Activated T-helper 2 cell treated with anti-CD3 and anti-CD28 coated beads, Interferon-gamma antibody, Interleukin-2, Interleukin-4, amounts not matched to agents 10 μg/mL and 5 μg/mL and 100 μg/mL, durations not matched to agents 14 hours and 24 hours and 36 hours (primary cell): ENCODE results near the gene SNAI3. TPM values are rescaled to one million over a fixed set of nuclear protein-coding genes. Genes with fewer than 3 reads are reported as not detected.

Experiments used
- DNase-seq: peaks from one replicate; pipeline ENCODE4 v3.0.0; 2021; ENCODE audit warnings: low spot score
- H3K27ac Mint-ChIP-seq: one replicate; pipeline ENCODE4 v1.8.0; 2021; ENCODE audit warnings: mixed read lengths
- H3K27me3 Mint-ChIP-seq: one replicate; pipeline ENCODE4 v1.8.0; 2021; ENCODE audit warnings: low read depth, mixed read lengths
- H3K36me3 Mint-ChIP-seq: one replicate; pipeline ENCODE4 v1.8.0; 2021; ENCODE audit warnings: low read depth, mixed read lengths
- H3K4me1 Mint-ChIP-seq: one replicate; pipeline ENCODE4 v1.8.0; 2021; ENCODE audit warnings: low read depth, mixed read lengths
- H3K4me3 Mint-ChIP-seq: one replicate; pipeline ENCODE4 v1.8.0; 2021; ENCODE audit warnings: low read depth, mild to moderate bottlenecking, moderate library complexity, mixed read lengths
- H3K9me3 Mint-ChIP-seq: one replicate; pipeline ENCODE4 v1.8.0; 2021; ENCODE audit warnings: mixed read lengths
- intact Hi-C: fragments of 100-400 bp; cut with micrococcal nuclease; formaldehyde crosslinking; loops from one replicate; pipeline ENCODE4 v1.15.1; 2023
- total RNA-seq: library from RNA; stranded (reverse); gene quantifications from 2 replicates; pipeline ENCODE4 v1.2.3, GENCODE V29; 2022

SNAI3 gene
- total RNA-seq, 1 donor from 2014 or later: 2.0 TPM

GRCh38 chr16:88631920-88632586 is 54.3 kb downstream of the SNAI3 start:
- H3K27me3 Mint-ChIP-seq: peaks cover under 1% of the 10 kb centered on the region
- H3K9me3 Mint-ChIP-seq: no peaks in the 10 kb centered on the region
- intact Hi-C loops: no loop called here
- H3K4me3 Mint-ChIP-seq: no peak overlapping the region
- DNase-seq: no peak
- H3K4me1 Mint-ChIP-seq: peaks cover 8% of the 10 kb centered on the region
- peaks cover 36% of the 10 kb centered on the region for H3K36me3 Mint-ChIP-seq
- H3K27ac Mint-ChIP-seq: no peak overlapping the region

DNA sequence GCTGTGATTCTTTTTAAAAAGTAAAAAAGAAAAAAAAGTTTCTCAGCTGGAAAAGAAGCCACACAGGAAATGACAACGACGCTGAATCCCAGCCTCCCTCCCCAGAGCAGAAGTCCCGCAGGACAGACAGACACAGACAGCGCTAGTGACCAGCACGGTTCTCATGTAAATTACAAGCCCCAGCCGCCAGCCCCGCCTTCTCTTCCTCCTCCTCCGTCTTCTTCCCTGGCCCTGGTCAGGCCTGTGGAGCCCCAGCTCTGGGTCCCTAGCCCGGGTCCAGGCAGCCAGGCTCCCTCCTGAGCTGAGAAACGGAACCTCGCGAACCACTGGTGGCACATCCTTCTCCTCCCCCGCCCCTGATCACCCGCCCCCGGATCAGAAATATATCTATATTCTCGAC is 54.9 kb downstream of the SNAI3 start:
- H3K4me3 Mint-ChIP-seq: no peak overlapping the region
- intact Hi-C loops: no loop called here
- H3K36me3 Mint-ChIP-seq: peaks cover 41% of the 10 kb centered on the region
- H3K9me3 Mint-ChIP-seq: no peaks in the 10 kb centered on the region
- H3K27ac Mint-ChIP-seq: no peak overlapping the region
- peaks cover 7% of the 10 kb centered on the region for H3K4me1 Mint-ChIP-seq
- H3K27me3 Mint-ChIP-seq: no peaks in the 10 kb centered on the region
- DNase-seq: no peak

GRCh38 chr16:88630941-88631340 is 55.4 kb downstream of the SNAI3 start:
- Mint-ChIP-seq H3K27me3 (no peaks in the 10 kb centered on the region), H3K4me1 (peaks cover 4% of the 10 kb centered on the region), H3K9me3 (no peaks in the 10 kb centered on the region), H3K36me3 (peaks cover 41% of the 10 kb centered on the region), H3K4me3 (no peak overlapping the region), H3K27ac (no peak overlapping the region)
- DNase-seq: no peak
- intact Hi-C loops: no loop called here

- H3K4me3 Mint-ChIP-seq: no peak overlapping the region
Measured at GRCh38 chr16:88630433-88630832, 55.9 kb downstream of the SNAI3 start.

DNA sequence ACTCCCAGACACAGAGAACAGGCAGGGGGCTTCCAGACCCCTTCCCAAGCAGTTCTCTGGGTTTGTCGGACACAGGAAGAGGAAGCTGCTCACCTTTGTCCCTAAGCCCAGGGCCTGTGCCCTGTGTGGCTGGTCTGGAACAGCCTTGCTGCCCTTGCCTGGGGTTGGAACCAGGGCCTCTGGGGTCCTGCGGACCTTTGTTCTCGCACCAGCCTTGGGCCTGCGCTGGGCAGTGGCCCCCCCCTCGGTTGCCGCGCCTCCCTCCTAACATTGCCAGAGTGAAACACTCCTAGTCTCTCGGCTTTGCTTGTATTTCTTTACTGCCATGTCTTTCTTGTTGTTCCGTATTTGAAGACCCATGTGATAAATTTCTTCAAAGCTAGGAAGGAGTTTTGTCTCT is 56.5 kb downstream of the SNAI3 start:
- H3K4me1 Mint-ChIP-seq: no peaks in the 10 kb centered on the region
- no peaks in the 10 kb centered on the region for H3K27me3 Mint-ChIP-seq
- DNase-seq: no peak
- intact Hi-C loops: no loop called here
- no peak overlapping the region for H3K27ac Mint-ChIP-seq
- no peaks in the 10 kb centered on the region for H3K9me3 Mint-ChIP-seq
- H3K4me3 Mint-ChIP-seq: no peak overlapping the region
- H3K36me3 Mint-ChIP-seq: peaks cover 44% of the 10 kb centered on the region

More at GRCh38 chr16:88630433-88630832, 55.9 kb downstream of the SNAI3 start:
- no peak for DNase-seq
- peaks cover 41% of the 10 kb centered on the region for H3K36me3 Mint-ChIP-seq
- no peaks in the 10 kb centered on the region for H3K9me3 Mint-ChIP-seq
- peaks cover 3% of the 10 kb centered on the region for H3K4me1 Mint-ChIP-seq
- H3K27ac Mint-ChIP-seq: no peak overlapping the region
- no peaks in the 10 kb centered on the region for H3K27me3 Mint-ChIP-seq
- intact Hi-C loops: no loop called here

- no peaks in the 10 kb centered on the region for H3K27me3 Mint-ChIP-seq
- intact Hi-C loops: no loop called here
- no peak overlapping the region for H3K4me3 Mint-ChIP-seq
- H3K27ac Mint-ChIP-seq: no peak overlapping the region
- no peak for DNase-seq
- H3K36me3 Mint-ChIP-seq: peaks cover 50% of the 10 kb centered on the region
- H3K4me1 Mint-ChIP-seq: no peaks in the 10 kb centered on the region
- no peaks in the 10 kb centered on the region for H3K9me3 Mint-ChIP-seq
Measured at GRCh38 chr16:88628512-88628974, 57.8 kb downstream of the SNAI3 start.

Other genes starting within 250 kb of the SNAI3 start
- gene ZFPM1, start 233.2 kb downstream of the SNAI3 start, total RNA-seq: 12.9 and 14.5 TPM in 2 replicates
- 93.9 and 101 TPM in 2 replicates for gene ZC3H18, start 116.1 kb downstream of the SNAI3 start, total RNA-seq
- gene IL17C, start 47.9 kb downstream of the SNAI3 start, total RNA-seq: not detected in 2 replicates
- gene CYBA, start 35.5 kb downstream of the SNAI3 start, total RNA-seq: 233 and 242 TPM in 2 replicates
- 132 and 137 TPM in 2 replicates for gene MVD, start 23.4 kb downstream of the SNAI3 start, total RNA-seq
- gene RNF166, start 19.9 kb upstream of the SNAI3 start, total RNA-seq: 39.9 and 52.1 TPM in 2 replicates
- gene CTU2, start 20.0 kb upstream of the SNAI3 start, total RNA-seq: 43.8 and 43.9 TPM in 2 replicates
- 240 and 255 TPM in 2 replicates for gene PIEZO1, start 98.7 kb upstream of the SNAI3 start, total RNA-seq
- gene CDT1, start 117.3 kb upstream of the SNAI3 start, total RNA-seq: 79.9 and 90.9 TPM in 2 replicates
- gene APRT, start 125.4 kb upstream of the SNAI3 start, total RNA-seq: 294 and 300 TPM in 2 replicates
- 26.1 and 27.8 TPM in 2 replicates for gene GALNS, start 170.4 kb upstream of the SNAI3 start, total RNA-seq
- 56.5 and 57.5 TPM in 2 replicates for gene TRAPPC2L, start 170.6 kb upstream of the SNAI3 start, total RNA-seq
- not detected in 2 replicates for gene PABPN1L, start 180.2 kb upstream of the SNAI3 start, total RNA-seq